ENCODE results near the gene AOPEP.

AOPEP gene

GRCh38 chr9:94903961-94904421 lies 177.5 kb downstream of the AOPEP start:
- DNase-seq = peak; percentile 77

GRCh38 chr9:94904806-94905205 lies 178.3 kb downstream of the AOPEP start:
- no peak for DNase-seq

- DNase-seq = no peak
These were observed 179.1 kb downstream of the AOPEP start for GRCh38 chr9:94905606-94906005.

- no peak for DNase-seq
These were observed 179.7 kb downstream of the AOPEP start for GRCh38 chr9:94906181-94906580.

- DNase-seq = no peak
These were observed 180.2 kb downstream of the AOPEP start for GRCh38 chr9:94906713-94907112.

- DNase-seq = no peak
These were observed 180.9 kb downstream of the AOPEP start for GRCh38 chr9:94907264-94907936.

- no peak for DNase-seq
These were observed 181.6 kb downstream of the AOPEP start for GRCh38 chr9:94908011-94908563.

- DNase-seq = no peak
These were observed 182.2 kb downstream of the AOPEP start for GRCh38 chr9:94908583-94909249.

- DNase-seq = no peak
These were observed 182.9 kb downstream of the AOPEP start for GRCh38 chr9:94909250-94909894.

- DNase-seq = no peak
These were observed 183.6 kb downstream of the AOPEP start for GRCh38 chr9:94909965-94910730.

GRCh38 chr9:94911211-94911610 lies 184.7 kb downstream of the AOPEP start:
- no peak for DNase-seq

- no peak for DNase-seq
These were observed 185.6 kb downstream of the AOPEP start for GRCh38 chr9:94911986-94912635.

- peak; percentile 96 for DNase-seq
These were observed 186.3 kb downstream of the AOPEP start for GRCh38 chr9:94912700-94913249.

- no peak for DNase-seq
These were observed 187.1 kb downstream of the AOPEP start for GRCh38 chr9:94913550-94913949.

- no peak for DNase-seq
These were observed 189.3 kb downstream of the AOPEP start for GRCh38 chr9:94915476-94916450.

- no peak for DNase-seq
These were observed 190.5 kb downstream of the AOPEP start for GRCh38 chr9:94916956-94917355.

- DNase-seq = no peak
These were observed 191.7 kb downstream of the AOPEP start for GRCh38 chr9:94918038-94918753.

- no peak for DNase-seq
These were observed 193.0 kb downstream of the AOPEP start for GRCh38 chr9:94919376-94920098.
